OCI-LY1 (cell line): ENCODE data around the gene GSE1.

Experiments
- CTCF ChIP-seq: fragments of 200-600 bp; sonication (generic), shearing (Covaris generic); IDR thresholded peaks from 2 replicates; pipeline ENCODE4 v1.5.1; 2017; ENCODE audit warnings: mild to moderate bottlenecking, antibody characterized with exemption, low read length, moderate library complexity, mixed read lengths
- EZH2 ChIP-seq: fragments of 200-600 bp; sonication (generic), shearing (Covaris generic); IDR thresholded peaks from 2 replicates; pipeline ENCODE4 v1.8.0; 2017; ENCODE audit warnings: borderline replicate concordance, mixed run types, mild to moderate bottlenecking, antibody characterized with exemption, low read length, moderate library complexity, mixed read lengths

GRCh38 chr16:85625485-85626117 is 12.5 kb downstream of the GSE1 start:
- TF ChIP-seq CTCF: no peak
- no peak for TF ChIP-seq EZH2
